Hematopoietic multipotent progenitor cell treated with erythropoietin and hydrocortisone succinate and interleukin-3 and kit ligand, for 17 days (in vitro differentiated cells): ENCODE measurements around the gene PPP1R9A.

Experiments used
- DNase-seq: peaks from one replicate; pipeline ENCODE4 v3.0.0-alpha.2; 2015; ENCODE audit warnings: low spot score

Gene PPP1R9A

DNA sequence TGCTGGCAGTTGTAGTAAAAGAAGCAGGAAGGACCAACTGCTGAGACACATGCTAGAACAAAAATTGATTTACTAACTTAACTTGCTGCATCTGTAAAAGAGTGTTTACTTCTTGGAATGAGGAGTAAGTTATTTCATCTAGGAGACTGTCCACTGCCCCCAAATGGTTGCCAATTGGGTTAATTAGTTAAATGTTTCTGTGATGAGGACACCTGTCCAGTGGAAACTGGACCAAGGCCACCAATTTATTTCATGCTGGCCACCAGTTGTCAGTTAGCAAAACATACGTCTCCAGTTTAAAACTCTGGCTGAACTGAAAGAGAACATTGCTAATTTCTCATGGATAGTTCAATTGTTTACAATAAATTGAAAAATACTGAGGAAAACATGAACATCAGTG is 191.7 kb downstream of the PPP1R9A start:
- DNase-seq: no peak

- no peak for DNase-seq
Measured at GRCh38 chr7:95101422-95101821, 194.0 kb downstream of the PPP1R9A start.

DNA sequence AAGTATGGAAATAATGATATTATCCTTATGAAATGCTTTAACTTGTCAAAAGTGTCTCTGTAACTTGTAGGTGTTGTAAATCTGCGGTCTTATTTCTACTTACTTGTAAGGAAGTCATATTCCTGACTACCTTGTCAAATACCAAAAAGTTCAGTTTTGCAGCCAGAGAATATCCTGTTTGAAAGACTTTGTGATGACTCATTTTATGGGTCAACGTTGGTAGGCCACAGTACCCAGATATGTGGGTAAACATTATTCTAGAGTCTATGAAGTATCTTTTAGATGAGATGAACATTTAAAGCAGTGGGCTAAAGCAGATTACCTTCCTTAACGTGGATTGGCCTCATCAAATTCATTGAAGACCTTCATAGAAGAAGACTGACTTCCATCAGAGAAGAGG is 195.3 kb downstream of the PPP1R9A start:
- no peak for DNase-seq

DNA sequence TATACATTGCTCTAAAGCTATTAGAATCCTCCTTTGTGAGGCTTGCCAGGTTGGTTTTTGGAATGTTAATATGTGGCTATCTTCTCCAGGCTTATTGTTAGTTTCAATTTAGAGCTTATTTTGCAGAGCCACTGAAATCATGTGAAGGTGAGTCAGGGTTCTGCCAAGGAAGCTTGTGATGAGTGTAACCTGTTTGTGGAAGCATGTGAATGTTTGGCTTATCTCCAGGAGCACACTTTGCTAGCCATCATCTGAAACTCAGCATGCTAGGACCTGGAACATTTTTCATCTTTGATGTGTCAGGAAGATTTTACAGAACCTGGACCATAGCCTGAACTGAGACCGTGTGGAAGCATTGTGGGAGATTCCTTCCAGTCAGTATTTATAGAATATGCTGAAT is 197.3 kb downstream of the PPP1R9A start:
- no peak for DNase-seq

- no peak for DNase-seq
Measured at GRCh38 chr7:95105627-95106026, 198.2 kb downstream of the PPP1R9A start.

- DNase-seq: no peak
Measured at GRCh38 chr7:95106401-95106800, 199.0 kb downstream of the PPP1R9A start.

GRCh38 chr7:95110707-95111106 is 203.3 kb downstream of the PPP1R9A start:
- DNase-seq: no peak

DNA sequence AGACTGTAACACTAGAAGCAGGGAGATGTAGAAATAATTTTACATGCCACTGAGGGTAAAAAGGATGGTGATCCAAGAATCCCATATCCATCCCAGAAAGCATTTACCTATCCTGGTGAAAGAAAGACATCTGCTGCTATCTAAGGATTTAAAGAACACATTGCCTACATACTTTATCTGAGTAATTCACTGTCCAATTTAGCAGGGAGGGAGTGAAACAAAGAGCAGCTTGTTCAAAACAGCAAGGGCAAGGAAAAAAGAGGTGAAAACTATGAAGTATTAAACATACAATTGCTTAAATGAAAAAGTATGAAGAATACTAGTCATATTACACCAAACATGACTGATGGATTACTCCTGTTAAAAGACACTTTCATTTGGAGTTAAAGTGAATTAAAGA is 206.2 kb downstream of the PPP1R9A start:
- DNase-seq: no peak

GRCh38 chr7:95126053-95126709 is 218.8 kb downstream of the PPP1R9A start:
- no peak for DNase-seq

DNA sequence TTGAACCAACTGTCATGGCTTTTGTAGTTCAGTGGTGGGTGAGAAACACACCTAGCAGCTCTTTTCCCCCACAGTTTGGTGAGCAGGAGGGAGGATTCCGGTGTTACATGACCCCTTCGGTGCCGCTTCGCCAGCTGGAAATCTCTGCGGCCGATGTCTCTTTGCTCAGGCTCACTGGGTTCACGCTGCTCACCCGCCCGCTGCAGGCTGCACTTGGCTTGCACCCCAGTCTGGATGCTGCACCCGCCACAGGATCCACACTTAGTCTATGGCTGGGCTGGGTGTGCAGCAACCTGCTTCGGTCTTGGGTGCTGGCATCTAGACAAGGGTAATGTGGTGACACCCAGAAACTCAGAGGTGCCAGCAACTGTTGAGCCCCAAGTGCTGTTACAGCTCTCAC is 225.1 kb downstream of the PPP1R9A start:
- DNase-seq: no peak

DNA sequence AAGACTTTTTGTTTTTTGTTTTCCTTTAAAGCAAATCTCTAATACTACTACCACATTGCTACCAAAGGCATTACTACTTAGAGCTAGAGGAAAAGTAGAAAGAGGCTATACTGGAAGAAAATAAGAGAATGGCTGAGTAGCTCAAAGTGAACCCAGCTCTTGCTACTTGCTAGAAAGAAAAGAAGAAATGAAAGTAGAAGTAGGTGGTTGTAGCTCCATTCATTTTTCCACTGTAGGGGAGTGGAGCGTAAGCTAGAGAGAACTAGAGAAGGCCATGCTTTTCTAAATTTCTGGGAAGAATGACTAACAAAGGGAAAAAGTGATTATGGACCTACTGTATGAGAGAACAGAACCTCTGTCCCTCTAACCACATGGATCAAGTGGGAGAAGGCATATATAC is 232.5 kb downstream of the PPP1R9A start:
- DNase-seq: no peak

DNA sequence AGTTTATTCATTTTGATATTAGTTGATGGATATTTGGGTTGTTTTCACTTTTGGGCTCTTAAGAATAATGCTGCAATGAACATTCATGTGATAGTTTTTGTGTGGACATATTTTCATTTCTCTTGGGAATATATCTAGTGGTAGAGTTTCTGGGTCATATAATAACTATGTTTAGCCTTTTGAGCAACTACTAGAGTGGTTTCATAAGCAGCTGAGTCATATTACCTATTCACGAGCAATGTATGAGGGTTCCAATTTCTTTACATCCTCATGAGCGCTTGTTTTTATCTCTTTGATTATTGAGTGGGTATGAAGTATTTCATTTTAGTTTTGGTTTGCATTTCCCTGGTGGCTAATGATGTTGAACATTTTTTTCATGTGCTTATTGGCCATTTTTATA is 234.4 kb downstream of the PPP1R9A start:
- DNase-seq: no peak

GRCh38 chr7:95144256-95144655 is 236.9 kb downstream of the PPP1R9A start:
- DNase-seq: no peak

DNA sequence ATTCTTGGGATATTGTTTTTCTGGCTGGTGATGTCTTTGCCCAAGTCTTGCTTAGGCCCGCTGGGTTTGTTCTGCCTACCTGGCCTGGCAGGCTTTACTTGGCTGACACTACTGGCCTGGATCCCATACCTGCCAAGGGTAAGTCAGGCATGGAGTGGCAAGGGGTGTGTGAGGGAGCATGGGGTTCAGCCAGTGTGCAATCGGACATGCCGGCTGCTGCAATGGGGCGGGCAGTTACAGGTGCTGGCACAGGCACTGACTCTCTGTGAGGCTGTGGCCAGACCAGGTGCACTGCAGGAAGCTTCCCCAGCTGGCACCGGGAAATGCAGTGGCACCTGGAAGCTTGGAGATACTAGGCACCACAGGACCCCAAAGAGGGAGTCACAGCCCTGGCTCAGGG is 248.6 kb downstream of the PPP1R9A start:
- no peak for DNase-seq

- no peak for DNase-seq
Measured at GRCh38 chr7:95157381-95157780, 250.0 kb downstream of the PPP1R9A start.

DNA sequence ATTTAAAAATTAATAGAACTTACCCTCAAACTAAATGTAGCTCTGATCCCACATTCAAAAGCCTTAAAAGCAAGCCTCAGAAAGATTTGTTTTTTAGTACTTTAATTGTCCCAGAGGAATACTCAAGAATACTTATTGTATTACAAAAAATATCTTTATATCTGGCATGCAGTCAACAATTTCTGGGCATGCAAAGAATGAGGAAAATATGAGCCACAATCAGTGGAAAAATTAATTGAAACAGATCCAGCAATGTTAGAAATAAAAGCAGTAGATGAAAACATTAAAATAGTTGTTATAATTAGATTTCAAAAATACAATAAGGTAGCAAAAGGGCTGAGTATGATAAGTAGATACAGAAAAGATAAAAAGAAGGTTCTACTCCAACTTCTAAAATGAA is 262.3 kb downstream of the PPP1R9A start:
- DNase-seq: no peak

DNA sequence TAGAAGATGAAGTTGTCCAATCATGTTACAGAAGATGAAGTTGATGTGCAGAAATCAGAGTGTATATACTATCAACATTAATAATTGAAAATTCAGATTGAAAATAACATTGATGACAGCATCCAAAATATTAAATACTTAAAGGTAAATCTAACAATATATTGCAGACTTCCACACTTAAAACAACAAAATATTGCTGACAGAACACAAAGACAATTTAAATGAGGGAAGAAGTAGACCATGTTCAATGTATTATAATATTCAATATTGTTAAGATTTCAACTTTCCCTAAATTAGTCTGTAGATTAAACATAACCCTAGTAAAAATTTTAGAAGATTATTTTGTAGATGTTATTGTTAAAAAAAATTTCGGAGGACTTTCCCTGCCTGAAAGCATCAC is 265.0 kb downstream of the PPP1R9A start:
- no peak for DNase-seq

DNA sequence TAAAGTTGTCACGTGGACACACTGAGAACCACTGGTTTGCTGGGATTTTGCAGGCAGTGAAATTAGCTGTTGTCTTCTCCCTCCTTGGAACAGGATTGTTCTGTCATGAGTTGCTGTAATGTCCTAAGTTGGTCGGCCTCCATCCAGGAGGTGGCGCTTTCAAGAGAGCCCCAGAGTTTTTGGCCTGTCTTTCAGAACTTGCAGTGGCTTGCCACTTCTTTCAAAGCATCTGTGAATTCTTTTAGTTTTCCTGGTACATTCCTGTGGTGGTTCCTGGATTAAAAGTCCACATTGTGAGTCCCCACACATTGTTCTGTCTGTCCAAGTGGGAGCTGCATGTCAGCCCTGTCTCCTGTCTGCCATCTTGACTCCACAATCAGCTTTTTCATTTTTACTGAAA is 283.1 kb downstream of the PPP1R9A start:
- no peak for DNase-seq

GRCh38 chr7:95191795-95192194 is 284.4 kb downstream of the PPP1R9A start:
- DNase-seq: no peak

- no peak for DNase-seq
Measured at GRCh38 chr7:95198863-95199262, 291.5 kb downstream of the PPP1R9A start.

DNA sequence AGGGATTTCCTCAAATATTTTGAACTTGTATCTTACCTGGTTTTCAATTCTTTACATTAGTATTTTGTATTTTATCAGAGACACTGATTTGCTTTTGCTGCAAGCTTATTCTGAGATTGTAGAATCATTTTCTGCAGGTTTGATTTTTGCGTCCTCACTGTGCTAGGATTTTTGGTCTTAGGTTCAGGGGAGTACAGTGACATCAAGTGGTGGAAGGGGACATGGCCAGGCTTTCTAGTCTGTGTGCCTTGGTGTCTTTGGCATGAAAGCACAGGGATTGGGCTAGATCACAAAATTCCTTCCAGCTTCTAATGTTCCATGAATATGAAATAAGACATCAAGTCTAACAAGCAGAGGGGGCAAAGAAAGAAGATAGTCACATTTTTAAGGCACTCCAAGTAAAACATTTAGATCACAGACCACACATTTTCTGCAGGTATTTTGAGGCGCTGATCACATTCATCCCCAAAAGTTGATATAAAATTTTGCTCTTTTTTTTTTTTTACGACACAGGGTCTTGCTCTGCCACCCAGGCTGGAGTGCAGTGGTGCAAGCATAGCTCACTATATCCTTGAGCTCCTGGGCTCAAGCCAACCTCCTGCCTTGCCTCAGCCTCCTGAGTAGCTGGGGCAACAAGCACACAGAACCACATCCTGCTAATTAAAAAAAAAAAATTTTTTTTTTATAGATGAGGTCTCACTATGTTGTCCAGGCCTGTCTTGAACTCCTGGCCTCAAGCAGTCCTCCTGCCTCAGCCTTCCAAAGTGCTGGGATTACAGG is 292.6 kb downstream of the PPP1R9A start:
- DNase-seq: no peak

GRCh38 chr7:95200741-95201140 is 293.3 kb downstream of the PPP1R9A start:
- no peak for DNase-seq

DNA sequence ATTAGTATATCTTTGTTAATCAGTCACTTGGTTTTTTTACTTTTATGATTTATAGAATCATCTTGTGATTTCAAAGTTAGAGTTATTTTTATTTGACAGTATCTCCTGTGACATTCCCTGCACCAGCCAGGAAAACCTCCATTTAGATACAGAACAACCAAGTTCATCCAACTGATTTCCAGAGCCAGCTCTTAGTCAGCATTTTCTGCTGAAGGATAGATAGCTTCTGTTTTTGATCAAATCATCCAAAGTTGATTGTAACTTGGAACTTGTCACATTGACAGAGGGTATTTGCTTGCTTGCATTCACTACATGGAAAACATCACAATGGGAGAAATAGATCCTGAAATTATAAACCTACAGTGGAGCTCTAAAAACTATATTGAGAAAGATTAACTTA is 294.3 kb downstream of the PPP1R9A start:
- no peak for DNase-seq

GRCh38 chr7:95204618-95205017 is 297.2 kb downstream of the PPP1R9A start:
- no peak for DNase-seq
